Pancreas (tissue), 10 donors: Measurements from ENCODE around the gene ZNF614. TPM values are rescaled to one million over a fixed set of nuclear protein-coding genes. Genes with fewer than 3 reads are reported as not detected.

Experiments used
- ATAC-seq, 4 donors: fragments of 200-7000 bp; cut with Tn5 transposase; one replicate each; pipeline versions ENCODE4 v1.8.0 to v1.9.1; 2020; ENCODE audit warnings: mild to moderate bottlenecking in 4 of 4, moderate library complexity in 4 of 4
- DNase-seq, 6 donors: peaks; one replicate each; pipeline ENCODE4 v3.0.0-alpha.2; 2020
- FAIRE-seq: peaks from 2 replicates; lab custom pipeline; 2012; peaks lifted over from hg19 to GRCh38; lab: Jason Lieb, UNC
- H3K27ac ChIP-seq, 4 donors: fragments of 200-600 bp; sonication (generic); 1 replicate in 3 of 4; 2 replicates in 1 of 4; pipeline versions ENCODE4 v1.5.0 to v1.8.0; 2020
- H3K27me3 ChIP-seq, 4 donors: fragments of 200-600 bp; one replicate each; pipeline ENCODE4 v1.8.0; 2021
- H3K36me3 ChIP-seq, 3 donors: fragments of 200-600 bp; sonication (generic) in 1 of 3; one replicate each; pipeline versions ENCODE4 v1.5.0 to v1.8.0; 2020 to 2021
- H3K4me1 ChIP-seq, 3 donors: fragments of 200-600 bp; one replicate each; pipeline ENCODE4 v1.8.0; 2021
- H3K4me3 ChIP-seq, 4 donors: fragments of 200-600 bp; sonication (generic) in 2 of 4; one replicate each; pipeline versions ENCODE4 v1.5.0 to v1.8.0; 2020 to 2021
- H3K9me3 ChIP-seq, 4 donors: fragments of 200-600 bp; one replicate each; pipeline ENCODE4 v1.8.0; 2021
- CTCF ChIP-seq, 4 donors: fragments of 200-600 bp; sonication (generic) in 3 of 4; IDR thresholded peaks; one replicate each; pipeline versions ENCODE4 v1.5.0 to v1.8.0; 2021; ENCODE audit warnings: antibody characterized with exemption in 4 of 4
- WGBS, 2 donors: extraction: QIAGEN DNeasy Blood & Tissue Kit; methylation state at CpG; one replicate each; pipeline ENCODE4 v1.1.7; 2013; 5-methylcytosine and 5-hydroxymethylcytosine counted together
- intact Hi-C, 3 donors: fragments of 100-400 bp; cut with DNase I; formaldehyde crosslinking; loops; one replicate each; pipeline versions ENCODE4 v1.11.1 to v1.14.2; 2022
- polyA plus RNA-seq, 2 donors: library from polyadenylated mRNA; stranded (reverse); fragments of 200-250 nt; gene quantifications; one replicate each; pipeline ENCODE4 v1.2.3, GENCODE V29; 2013
- total RNA-seq, 6 donors: library from RNA; stranded (reverse); fragmentation: NEBNext Ultra II Directional in 4 of 6; extraction: Animal tissue kit (Norgen Biotek cat#: 25700) in 4 of 6; gene quantifications; one replicate each; pipeline versions ENCODE4 v1.2.1 to v1.2.4, GENCODE V29; 2021 to 2023
- donor health status: healthy with polysubstance abuse.
- donor health status: DM: no; HTN: no; CAD: no; lungs with moderate emphysema.
- donor health status: DM: no; HTN: no; CAD: no.
- donor health status: control.
- donor health status: control.
- donor health status: Bipolar disorder and iron deficiency.
- donor health status: DM: yes; HTN: yes; CAD: no.
- donor health status: DM: no; HTN: no; CAD: no.
- donor health status: DM: no; HTN: no; CAD: no.
- donor health status: DM: yes; HTN: yes; CAD: no.

The ZNF614 gene
- total and polyA plus RNA-seq, 8 donors = 1.3 to 4.2 (median 2.1) TPM

GRCh38 chr19:51971624-51972023 is 56.6 kb downstream of the ZNF614 start:
- DNase-seq (no peak), FAIRE-seq (no peak), ATAC-seq (no peak)
- 90 to 93% methylated on average over 4 of the region's 4 CpGs for WGBS, 2 donors
- H3K4me1 ChIP-seq = no peaks in the 10 kb centered on the region
- intact Hi-C loops = no loop called here
- no peak for TF ChIP-seq CTCF (IDR thresholded peaks at IDR 0.05)
- H3K36me3 ChIP-seq = peaks cover 22 to 75% (median 34%) of the 10 kb centered on the region in 3 donors
- peaks cover 0 to 33% (median 6%) of the 10 kb centered on the region in 4 donors for H3K9me3 ChIP-seq
- H3K27ac ChIP-seq = no peak overlapping the region
- H3K4me3 ChIP-seq = no peak overlapping the region
- H3K27me3 ChIP-seq = no peaks in the 10 kb centered on the region

GRCh38 chr19:51970718-51971117 is 57.5 kb downstream of the ZNF614 start:
- H3K27me3 ChIP-seq = no peaks in the 10 kb centered on the region
- intact Hi-C loops = no loop called here
- FAIRE-seq (no peak), ATAC-seq (no peak), DNase-seq (no peak)
- 96% methylated on average over 1 of the region's 1 CpG for WGBS, 2 donors
- H3K4me1 ChIP-seq = no peaks in the 10 kb centered on the region
- no peak overlapping the region for H3K27ac ChIP-seq
- H3K36me3 ChIP-seq = peaks cover 24 to 85% (median 43%) of the 10 kb centered on the region in 3 donors
- H3K4me3 ChIP-seq = no peak overlapping the region
- H3K9me3 ChIP-seq = peaks cover 0 to 33% (median 8%) of the 10 kb centered on the region in 4 donors
- TF ChIP-seq CTCF (IDR thresholded peaks at IDR 0.05) = no peak

DNA sequence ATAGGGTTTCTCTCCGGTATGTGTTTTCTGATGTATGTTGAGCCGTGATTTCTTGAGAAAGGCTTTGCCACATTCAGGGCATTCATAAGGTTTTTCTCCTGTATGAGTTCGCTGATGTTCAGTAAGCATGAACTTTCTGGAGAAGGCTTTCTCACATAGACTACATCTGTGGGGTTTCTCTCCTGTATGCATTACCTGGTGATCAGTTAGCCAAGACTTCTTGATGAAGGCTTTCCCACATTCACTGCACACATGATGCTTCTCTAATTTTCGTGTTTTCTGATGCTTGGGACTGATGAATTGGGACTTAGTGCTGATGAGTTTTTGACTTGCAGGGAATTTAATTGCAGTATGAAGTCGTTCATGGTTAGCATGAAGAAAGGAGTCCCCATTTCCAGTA is 62.6 kb downstream of the ZNF614 start:
- no peak for TF ChIP-seq CTCF (IDR thresholded peaks at IDR 0.05)
- 97 to 99% methylated on average over 5 of the region's 5 CpGs for WGBS, 2 donors
- H3K27me3 ChIP-seq = no peaks in the 10 kb centered on the region
- peaks cover 0 to 17% (median 7%) of the 10 kb centered on the region in 4 donors for H3K9me3 ChIP-seq
- no peak overlapping the region for H3K4me3 ChIP-seq
- DNase-seq (no peak), ATAC-seq (no peak), FAIRE-seq (no peak)
- no peak overlapping the region for H3K27ac ChIP-seq
- peaks cover 23 to 62% (median 41%) of the 10 kb centered on the region in 3 donors for H3K36me3 ChIP-seq
- H3K4me1 ChIP-seq = no peaks in the 10 kb centered on the region
- intact Hi-C loops = no loop called here

Other genes starting within 250 kb of the ZNF614 start
- 10 to 100 TPM in 1 of 6 donors, 1 to 10 TPM in 2, under 1 TPM in 3; 0.32 to 10.4 (median 1.4) TPM for gene FPR3, start 233.2 kb downstream of the ZNF614 start, total RNA-seq
- under 1 TPM; 0.42 to 0.61 TPM for gene FPR3, start 233.2 kb downstream of the ZNF614 start, polyA plus RNA-seq
- 1 to 10 TPM; 2.9 to 8.9 (median 5.9) TPM for gene ZNF577, start 140.4 kb downstream of the ZNF614 start, total RNA-seq
- 10 to 100 TPM; 10.7 to 53.0 TPM for gene ZNF577, start 140.4 kb downstream of the ZNF614 start, polyA plus RNA-seq
- gene ZNF649, start 123.4 kb downstream of the ZNF614 start, total RNA-seq = 1 to 10 TPM; 3.0 to 7.7 (median 4.5) TPM
- gene ZNF649, start 123.4 kb downstream of the ZNF614 start, polyA plus RNA-seq = 1 to 10 TPM; 1.9 to 4.5 TPM
- 1 to 10 TPM in 4 of 6 donors, under 1 TPM in 2; 0.83 to 3.0 (median 1.8) TPM for gene ZNF613, start 100.9 kb downstream of the ZNF614 start, total RNA-seq
- 1 to 10 TPM; 1.0 to 3.4 TPM for gene ZNF613, start 100.9 kb downstream of the ZNF614 start, polyA plus RNA-seq
- 1 to 10 TPM; 3.9 to 7.6 (median 4.7) TPM for gene ZNF350, start 41.5 kb downstream of the ZNF614 start, total RNA-seq
- gene ZNF350, start 41.5 kb downstream of the ZNF614 start, polyA plus RNA-seq = 1 to 10 TPM; 3.7 to 8.1 TPM
- 1 to 10 TPM; 3.2 to 8.4 (median 5.4) TPM for gene ZNF615, start 20.2 kb downstream of the ZNF614 start, total RNA-seq
- gene ZNF615, start 20.2 kb downstream of the ZNF614 start, polyA plus RNA-seq = 1 to 10 TPM; 2.4 to 4.9 TPM
- gene ZNF432, start 20.5 kb upstream of the ZNF614 start, total RNA-seq = 10 to 100 TPM in 4 of 6 donors, 1 to 10 TPM in 2; 4.8 to 12.6 (median 11.0) TPM
- 10 to 100 TPM; 13.9 to 26.0 TPM for gene ZNF432, start 20.5 kb upstream of the ZNF614 start, polyA plus RNA-seq
- 10 to 100 TPM in 5 of 6 donors, 1 to 10 TPM in 1; 7.6 to 20.2 (median 11.7) TPM for gene ZNF841, start 67.4 kb upstream of the ZNF614 start, total RNA-seq
- 10 to 100 TPM; 15.3 to 18.3 TPM for gene ZNF841, start 67.4 kb upstream of the ZNF614 start, polyA plus RNA-seq
- 1 to 10 TPM; 3.9 to 9.1 (median 5.5) TPM for gene ZNF616, start 111.6 kb upstream of the ZNF614 start, total RNA-seq
- 1 to 10 TPM; 2.4 TPM for gene ZNF616, start 111.6 kb upstream of the ZNF614 start, polyA plus RNA-seq
- gene ZNF836, start 143.2 kb upstream of the ZNF614 start, total RNA-seq = 1 to 10 TPM; 4.4 to 9.2 (median 7.3) TPM
- 1 to 10 TPM; 2.0 to 2.8 TPM for gene ZNF836, start 143.2 kb upstream of the ZNF614 start, polyA plus RNA-seq
- gene PPP2R1A, start 161.7 kb upstream of the ZNF614 start, total RNA-seq = 100 to 1,000 TPM in 3 of 6 donors, 10 to 100 TPM in 3; 70.9 to 119 (median 99.1) TPM
- 100 to 1,000 TPM in 1 of 2 donors, 10 to 100 TPM in 1; 89.1 to 108 TPM for gene PPP2R1A, start 161.7 kb upstream of the ZNF614 start, polyA plus RNA-seq
- 10 to 100 TPM in 1 of 6 donors, 1 to 10 TPM in 5; 4.9 to 12.5 (median 7.2) TPM for gene ZNF766, start 241.2 kb upstream of the ZNF614 start, total RNA-seq
- 1 to 10 TPM; 2.1 to 4.0 TPM for gene ZNF766, start 241.2 kb upstream of the ZNF614 start, polyA plus RNA-seq